CD14-positive monocyte (primary cell): ENCODE data around the gene CDCA7. TPM values are rescaled to one million over a fixed set of nuclear protein-coding genes. Genes with fewer than 3 reads are reported as not detected.
A peak's percentile ranks its signal among the peaks of the same experiment; 100 is the strongest.

Experiments
- DNase-seq, 3 donors: peaks; one replicate each; pipeline ENCODE4 v3.0.0-alpha.2; 2011 to 2022
- H2AFZ ChIP-seq: 2 replicates; pipeline ENCODE4 v1.6.0; 2012; ENCODE audit warnings: mild to moderate bottlenecking, low read depth, low read length, inconsistent platforms; ENCODE audit not compliant: insufficient read depth, poor library complexity, severe bottlenecking
- H3K27ac ChIP-seq, 2 donors: 1 replicate in 1 of 2; 2 replicates in 1 of 2; pipeline ENCODE4 v1.5.1; 2012 to 2013; ENCODE audit warnings: low read length in 2 of 2, control low read depth in 1 of 2, inconsistent platforms in 1 of 2, low read depth in 1 of 2, mild to moderate bottlenecking in 1 of 2
- H3K27me3 ChIP-seq, 2 donors: one replicate each; pipeline versions ENCODE4 v1.6.0 to v1.6.1; 2011 to 2013; ENCODE audit warnings: low read length in 2 of 2; ENCODE audit not compliant: control insufficient read depth in 2 of 2, insufficient read depth in 2 of 2
- H3K36me3 ChIP-seq, 2 donors: replicated peaks in 1 of 2; 1 replicate in 1 of 2; 2 replicates in 1 of 2; pipeline versions ENCODE4 v1.5.1 to v1.6.1; 2012 to 2013; ENCODE audit warnings: low read length in 2 of 2, control low read depth in 1 of 2, inconsistent platforms in 1 of 2, mild to moderate bottlenecking in 1 of 2; ENCODE audit not compliant: insufficient read depth in 2 of 2, control insufficient read depth in 1 of 2
- H3K4me1 ChIP-seq, 2 donors: 1 replicate in 1 of 2; 2 replicates in 1 of 2; pipeline versions ENCODE4 v1.5.1 to v1.6.1; 2012 to 2013; ENCODE audit warnings: low read length in 2 of 2, control low read depth in 1 of 2, inconsistent platforms in 1 of 2, mild to moderate bottlenecking in 1 of 2, moderate library complexity in 1 of 2; ENCODE audit not compliant: insufficient read depth in 2 of 2, control insufficient read depth in 1 of 2
- H3K4me2 ChIP-seq: replicated peaks from 2 replicates; pipeline ENCODE3; 2012; ENCODE audit warnings: low read length, moderate library complexity, mild to moderate bottlenecking; ENCODE audit not compliant: poor library complexity, severe bottlenecking; ENCODE audit errors: extremely low read depth
- H3K4me3 ChIP-seq, 3 experiments: fragments of 200-600 bp in 1 of 3; sonication (generic) in 1 of 3; replicated peaks in 1 of 3; 1 replicate in 2 of 3; 2 replicates in 1 of 3; pipeline ENCODE4 v1.5.1; 2011 to 2013; ENCODE audit warnings: low read length in 3 of 3, mild to moderate bottlenecking in 3 of 3, control low read depth in 2 of 3, low read depth in 2 of 3, inconsistent platforms in 1 of 3, moderate library complexity in 1 of 3
- H3K79me2 ChIP-seq: 2 replicates; pipeline ENCODE4 v1.6.0; 2012; ENCODE audit warnings: mild to moderate bottlenecking, control low read depth, inconsistent platforms, low read length, moderate library complexity; ENCODE audit not compliant: insufficient read depth
- H3K9ac ChIP-seq: 2 replicates; pipeline ENCODE4 v1.6.0; 2017; ENCODE audit warnings: low read length, mild to moderate bottlenecking; ENCODE audit not compliant: insufficient read depth, poor library complexity, severe bottlenecking
- H3K9me3 ChIP-seq, 2 donors: replicated peaks in 1 of 2; 1 replicate in 1 of 2; 2 replicates in 1 of 2; pipeline versions ENCODE4 v1.5.1 to v1.6.1; 2012 to 2013; ENCODE audit warnings: low read length in 2 of 2, control low read depth in 1 of 2; ENCODE audit not compliant: control insufficient read depth in 1 of 2, insufficient read depth in 1 of 2
- H4K20me1 ChIP-seq: 2 replicates; pipeline ENCODE4 v1.6.0; 2012; ENCODE audit warnings: mild to moderate bottlenecking, low read length, control low read depth, moderate library complexity; ENCODE audit not compliant: insufficient read depth
- H3K27ac Mint-ChIP-seq, 7 donors: one replicate each; pipeline ENCODE4 v1.8.0; 2020; ENCODE audit warnings: mild to moderate bottlenecking in 7 of 7, mixed read lengths in 7 of 7, moderate library complexity in 6 of 7, inconsistent platforms in 2 of 7
- H3K27me3 Mint-ChIP-seq, 3 donors: one replicate each; pipeline ENCODE4 v1.8.0; 2021 to 2022; ENCODE audit warnings: low read depth in 3 of 3, mild to moderate bottlenecking in 3 of 3, mixed read lengths in 3 of 3, moderate library complexity in 3 of 3, inconsistent platforms in 1 of 3
- H3K36me3 Mint-ChIP-seq, 2 donors: one replicate each; pipeline ENCODE4 v1.8.0; 2020; ENCODE audit warnings: mixed read lengths in 2 of 2, inconsistent platforms in 1 of 2, mild to moderate bottlenecking in 1 of 2
- H3K4me1 Mint-ChIP-seq: one replicate; pipeline ENCODE4 v1.8.0; 2020; ENCODE audit warnings: mild to moderate bottlenecking, mixed read lengths
- H3K4me3 Mint-ChIP-seq, 2 donors: one replicate each; pipeline ENCODE4 v1.8.0; 2020; ENCODE audit warnings: mild to moderate bottlenecking in 2 of 2, mixed read lengths in 2 of 2, moderate library complexity in 1 of 2
- H3K9me3 Mint-ChIP-seq, 7 donors: one replicate each; pipeline ENCODE4 v1.8.0; 2020 to 2022; ENCODE audit warnings: mixed read lengths in 7 of 7, mild to moderate bottlenecking in 6 of 7, moderate library complexity in 6 of 7, inconsistent platforms in 2 of 7
- WGBS: methylation state at CpG from one replicate; pipeline ENCODE4 v1.1.5; 2013; ENCODE audit warnings: missing lambda C conversion rate; ENCODE audit not compliant: insufficient coverage; 5-methylcytosine and 5-hydroxymethylcytosine counted together
- intact Hi-C, 2 donors: fragments of 100-400 bp; cut with micrococcal nuclease; formaldehyde crosslinking; loops; one replicate each; pipeline versions ENCODE4 v1.15.0 to v1.15.1; 2023
- polyA plus RNA-seq, 3 donors: library from polyadenylated mRNA; depleted of rRNA in 1 of 3; unstranded in 2 of 3; stranded (reverse) in 1 of 3; fragments of 300-500 nt in 2 of 3; fragments of >200 nt in 1 of 3; fragmentation: Illumina TruSeq in 2 of 3; gene quantifications; 1 replicate in 2 of 3; 2 replicates in 1 of 3; pipeline ENCODE4 v1.2.3, GENCODE V29; 2012 to 2021
- TF ChIP-seq, protein P1 (sequence below): fragments of 200-600 bp; IDR thresholded peaks from one replicate; pipeline ENCODE4 v1.8.0; 2022; ENCODE audit warnings: antibody characterized with exemption, mild to moderate bottlenecking

The CDCA7 gene
- polyA plus RNA-seq, 3 donors = 0.54 to 1.7 (median 0.66) TPM

DNA sequence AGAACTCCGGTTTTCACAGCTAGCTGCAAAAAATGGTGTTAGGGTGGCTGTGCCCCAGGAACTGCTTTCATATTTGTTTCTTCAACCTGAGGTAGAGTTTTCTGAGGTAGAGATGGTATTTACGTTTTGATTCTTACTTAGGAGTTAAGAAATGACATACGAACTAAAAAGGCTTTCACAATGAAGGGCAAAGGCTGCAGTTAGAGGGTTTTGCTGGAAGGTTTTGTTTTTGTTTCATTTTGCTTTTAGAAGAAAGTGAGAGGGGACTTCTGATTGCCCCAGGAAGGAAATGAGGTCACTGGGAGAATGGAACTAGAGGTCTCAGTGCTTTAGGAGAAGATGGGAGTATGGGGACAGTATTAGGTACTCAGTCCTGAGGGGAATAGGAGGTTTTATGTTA is 15.5 kb downstream of the CDCA7 start:
- 96% methylated on average over 3 of the region's 3 CpGs for WGBS

DNA sequence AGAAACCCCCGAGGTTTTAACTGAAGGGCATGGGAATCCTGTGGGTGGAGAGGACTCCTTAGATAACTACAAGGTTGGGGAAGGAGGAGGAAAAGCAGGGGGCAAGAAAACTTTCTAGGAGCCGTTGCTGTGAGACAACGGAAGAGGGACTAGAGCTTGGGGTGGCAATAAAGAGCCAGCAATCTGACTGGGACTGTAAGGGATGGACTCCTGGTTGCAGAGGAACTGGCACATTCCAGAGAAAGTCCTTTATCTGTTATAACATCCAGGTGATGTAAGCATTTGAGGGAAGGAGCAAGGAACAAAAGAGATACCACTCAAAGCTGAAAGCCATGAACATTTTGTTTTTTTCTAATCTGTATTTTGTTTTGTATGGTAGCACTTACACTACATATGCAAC is 16.4 kb downstream of the CDCA7 start:
- WGBS = 100% methylated on average over 1 of the region's 3 CpGs
- no peaks in the 10 kb centered on the region for H3K79me2 ChIP-seq
- H3K27ac Mint-ChIP-seq = peak overlapping the region in 1 of 7 donors; percentile 48
- H4K20me1 ChIP-seq = no peaks in the 10 kb centered on the region
- H3K27me3 Mint-ChIP-seq = no peaks in the 10 kb centered on the region
- H3K36me3 ChIP-seq = peaks cover 5 to 35% of the 10 kb centered on the region in 2 donors
- H3K36me3 Mint-ChIP-seq = peaks cover 21 to 23% of the 10 kb centered on the region in 2 donors
- intact Hi-C loops = no loop called here
- no peak overlapping the region for H2AFZ ChIP-seq
- H3K4me3 ChIP-seq = no peak overlapping the region
- H3K27me3 ChIP-seq = no peaks in the 10 kb centered on the region
- no peaks in the 10 kb centered on the region for H3K4me1 ChIP-seq
- no peak overlapping the region for H3K9ac ChIP-seq
- H3K27ac ChIP-seq = no peak overlapping the region
- H3K4me3 Mint-ChIP-seq = no peak overlapping the region
- peaks cover 0 to 2% (median 0%) of the 10 kb centered on the region in 7 donors for H3K9me3 Mint-ChIP-seq
- TF ChIP-seq, protein P1, sequence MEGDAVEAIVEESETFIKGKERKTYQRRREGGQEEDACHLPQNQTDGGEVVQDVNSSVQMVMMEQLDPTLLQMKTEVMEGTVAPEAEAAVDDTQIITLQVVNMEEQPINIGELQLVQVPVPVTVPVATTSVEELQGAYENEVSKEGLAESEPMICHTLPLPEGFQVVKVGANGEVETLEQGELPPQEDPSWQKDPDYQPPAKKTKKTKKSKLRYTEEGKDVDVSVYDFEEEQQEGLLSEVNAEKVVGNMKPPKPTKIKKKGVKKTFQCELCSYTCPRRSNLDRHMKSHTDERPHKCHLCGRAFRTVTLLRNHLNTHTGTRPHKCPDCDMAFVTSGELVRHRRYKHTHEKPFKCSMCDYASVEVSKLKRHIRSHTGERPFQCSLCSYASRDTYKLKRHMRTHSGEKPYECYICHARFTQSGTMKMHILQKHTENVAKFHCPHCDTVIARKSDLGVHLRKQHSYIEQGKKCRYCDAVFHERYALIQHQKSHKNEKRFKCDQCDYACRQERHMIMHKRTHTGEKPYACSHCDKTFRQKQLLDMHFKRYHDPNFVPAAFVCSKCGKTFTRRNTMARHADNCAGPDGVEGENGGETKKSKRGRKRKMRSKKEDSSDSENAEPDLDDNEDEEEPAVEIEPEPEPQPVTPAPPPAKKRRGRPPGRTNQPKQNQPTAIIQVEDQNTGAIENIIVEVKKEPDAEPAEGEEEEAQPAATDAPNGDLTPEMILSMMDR = no peak
- H3K9me3 ChIP-seq = no peaks in the 10 kb centered on the region
- peaks cover 5% of the 10 kb centered on the region for H3K4me1 Mint-ChIP-seq
- H3K4me2 ChIP-seq = no peak overlapping the region
- DNase-seq = no peak

More for the DNA sequence above, 15.5 kb downstream of the CDCA7 start:
- Histone ChIP-seq H3K9me3 (no peaks in the 10 kb centered on the region), H3K4me2 (no peak overlapping the region), H3K27ac (peak overlapping the region in 1 of 2 donors; percentile 48), H3K79me2 (no peaks in the 10 kb centered on the region), H3K27me3 (no peaks in the 10 kb centered on the region), H3K36me3 (peaks cover 5 to 43% of the 10 kb centered on the region in 2 donors), H2AFZ (peak overlapping the region; percentile 60), H3K4me3 (no peak overlapping the region), H3K4me1 (no peaks in the 10 kb centered on the region), H3K9ac (no peak overlapping the region), H4K20me1 (no peaks in the 10 kb centered on the region)
- DNase-seq = no peak
- peaks cover 5% of the 10 kb centered on the region for H3K4me1 Mint-ChIP-seq
- H3K36me3 Mint-ChIP-seq = peaks cover 23 to 27% of the 10 kb centered on the region in 2 donors
- TF ChIP-seq, protein P1 = no peak
- H3K27me3 Mint-ChIP-seq = no peaks in the 10 kb centered on the region
- H3K9me3 Mint-ChIP-seq = peaks cover 0 to 2% (median 0%) of the 10 kb centered on the region in 7 donors
- intact Hi-C loops = no loop called here
- peak overlapping the region in 5 of 7 donors; percentile 36 to 64 (median 53) for H3K27ac Mint-ChIP-seq
- H3K4me3 Mint-ChIP-seq = peak overlapping the region; percentile 7 to 24
